Lower leg skin (tissue), 4 donors: Measurements from ENCODE around the gene RASGRP2. TPM values are rescaled to one million over a fixed set of nuclear protein-coding genes. Genes with fewer than 3 reads are reported as not detected.

Source experiments
- DNase-seq, 2 donors: peaks; one replicate each; pipeline ENCODE4 v3.0.0-alpha.2; 2019; ENCODE audit warnings: low spot score in 2 of 2
- H3K4me3 ChIP-seq: fragments of 200-600 bp; sonication (generic); 2 replicates; pipeline ENCODE4 v1.5.1; 2017; ENCODE audit warnings: mild to moderate bottlenecking, low read depth; ENCODE audit not compliant: poor library complexity, severe bottlenecking
- CTCF ChIP-seq, 3 donors: fragments of 450-650 bp; IDR thresholded peaks; one replicate each; pipeline ENCODE4 v1.5.1; 2016; ENCODE audit warnings: antibody characterized with exemption in 3 of 3, mild to moderate bottlenecking in 3 of 3, moderate library complexity in 2 of 3
- POLR2A ChIP-seq, 2 donors: fragments of 450-650 bp; IDR thresholded peaks; one replicate each; pipeline ENCODE4 v1.6.1; 2016 to 2017; ENCODE audit warnings: antibody characterized with exemption in 2 of 2, mild to moderate bottlenecking in 1 of 2, moderate library complexity in 1 of 2
- WGBS, 2 donors: methylation state at CpG; one replicate each; pipeline ENCODE4 v1.1.5; 2018; 5-methylcytosine and 5-hydroxymethylcytosine counted together
- intact Hi-C: fragments of 100-400 bp; cut with DNase I; formaldehyde crosslinking; loops from one replicate; pipeline ENCODE4 v1.15.0; 2023; ENCODE audit warnings: low total_unique reads
- total RNA-seq, 4 donors: library from RNA; depleted of rRNA; stranded (reverse); fragments of >200 nt; gene quantifications; one replicate each; pipeline ENCODE4 v1.1.0, GENCODE V29; 2016

The RASGRP2 gene
- total RNA-seq, 4 donors from 2014 or later, result 1.1 to 10.0 (median 5.0) TPM

- DNase-seq, result no peak
- peak overlapping the region; percentile 88 for H3K4me3 ChIP-seq
- intact Hi-C loops, result no loop called here
- no CpG with 5 or more reads among the region's 28 CpGs for WGBS, 2 donors
- TF ChIP-seq CTCF (IDR thresholded peaks at IDR 0.05) (no peak), POLR2A (IDR thresholded peaks at IDR 0.05) (no peak)
Observed at GRCh38 chr11:64778223-64778472, 34.2 kb upstream of the RASGRP2 start.

- no peak for TF ChIP-seq CTCF (IDR thresholded peaks at IDR 0.05)
- TF ChIP-seq POLR2A (IDR thresholded peaks at IDR 0.05), result no peak
- peak; percentile 63 to 96 for DNase-seq
- peak overlapping the region; percentile 88 for H3K4me3 ChIP-seq
- intact Hi-C loops, result no loop called here
- 0% methylated on average over 10 to 49 of the region's 98 CpGs for WGBS, 2 donors
Observed at GRCh38 chr11:64777449-64778222, 33.7 kb upstream of the RASGRP2 start.

GRCh38 chr11:64776875-64777274 lies 32.9 kb upstream of the RASGRP2 start:
- H3K4me3 ChIP-seq, result no peak overlapping the region
- TF ChIP-seq CTCF (IDR thresholded peaks at IDR 0.05) (no peak), POLR2A (IDR thresholded peaks at IDR 0.05) (no peak)
- intact Hi-C loops, result no loop called here
- no peak for DNase-seq
- 17 to 19% methylated on average over 3 of the region's 3 CpGs for WGBS, 2 donors

- WGBS, 2 donors, result 65% methylated on average over 6 of the region's 6 CpGs
- TF ChIP-seq POLR2A (IDR thresholded peaks at IDR 0.05) (no peak), CTCF (IDR thresholded peaks at IDR 0.05) (no peak)
- DNase-seq, result no peak
- intact Hi-C loops, result no loop called here
- no peak overlapping the region for H3K4me3 ChIP-seq
Observed at GRCh38 chr11:64776425-64776824, 32.5 kb upstream of the RASGRP2 start.

- H3K4me3 ChIP-seq, result no peak overlapping the region
- no peak for TF ChIP-seq CTCF (IDR thresholded peaks at IDR 0.05)
- no peak for TF ChIP-seq POLR2A (IDR thresholded peaks at IDR 0.05)
- no peak for DNase-seq
- intact Hi-C loops, result no loop called here
- WGBS, 2 donors, result 82 to 86% methylated on average over 5 of the region's 5 CpGs
Observed at GRCh38 chr11:64774144-64774543, 30.2 kb upstream of the RASGRP2 start.
